ENCODE results near the gene PBX1. TPM values are rescaled to one million over a fixed set of nuclear protein-coding genes. Genes with fewer than 3 reads are reported as not detected.
A peak's percentile ranks its signal among the peaks of the same experiment; 100 is the strongest.

Gene PBX1
- total RNA-seq, 1 experiment from 2014 or later, result 102 TPM

DNA sequence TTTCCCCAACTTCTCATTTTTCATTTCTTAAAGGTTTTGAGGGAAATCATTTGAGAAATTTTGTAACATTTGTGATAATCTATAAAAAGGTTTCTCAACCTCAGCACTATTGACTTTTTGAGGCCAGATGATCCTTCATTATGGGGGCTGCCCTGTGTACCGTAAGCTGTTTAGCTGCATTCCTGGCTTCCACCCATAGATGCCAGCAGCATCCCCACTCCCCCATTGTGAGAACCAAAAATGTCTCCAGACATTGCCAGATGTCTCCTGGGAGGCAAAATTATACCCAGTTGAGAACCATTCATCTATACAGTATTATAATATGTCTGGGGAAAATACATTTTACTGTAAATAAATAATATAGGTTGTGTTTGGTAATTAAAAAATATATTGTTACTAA is 146.0 kb downstream of the PBX1 start:
- peak; percentile 67 for ATAC-seq
- no peak for DNase-seq (ENCODE audit: low spot score)
- ChIA-PET CTCF (interaction anchor here (0.6 to 2.0 kb wide), 7 partner anchors 10 to 1094 kb away, joined by 3 to 16 read pairs (median 3); no protein-coding TSS in a partner anchor), POLR2A (no interaction called here)
- H3K4me1 Mint-ChIP-seq, result peaks cover 74% of the 10 kb centered on the region
- peaks cover 1% of the 10 kb centered on the region for H3K36me3 Mint-ChIP-seq
- H3K27me3 Mint-ChIP-seq (ENCODE audit: low read depth), result no peaks in the 10 kb centered on the region
- H3K4me3 Mint-ChIP-seq, result no peak overlapping the region
- H3K27ac Mint-ChIP-seq, result no peak overlapping the region
- no peaks in the 10 kb centered on the region for H3K9me3 Mint-ChIP-seq
- no peak for TF ChIP-seq NFYB (CRISPR knock-in tag; conservative IDR thresholded peaks at IDR 0.05; ENCODE audit: low read depth)
- no peak for TF ChIP-seq E2F4 (CRISPR knock-in tag; IDR thresholded peaks at IDR 0.05; ENCODE audit: borderline replicate concordance, low read depth)
- no peak for TF ChIP-seq JUN (CRISPR knock-in tag; IDR thresholded peaks at IDR 0.05)
- TF ChIP-seq EMX1 (CRISPR knock-in tag; IDR thresholded peaks at IDR 0.05), result no peak
- no peak for TF ChIP-seq SMAD4 (CRISPR knock-in tag; IDR thresholded peaks at IDR 0.05)
- TF ChIP-seq ATF2 (CRISPR knock-in tag; IDR thresholded peaks at IDR 0.05; ENCODE audit: borderline replicate concordance, low read depth), result no peak
- TF ChIP-seq MYBL2 (CRISPR knock-in tag; IDR thresholded peaks at IDR 0.05), result no peak
- no peak for TF ChIP-seq HMGA2 (CRISPR knock-in tag; IDR thresholded peaks at IDR 0.05)
- TF ChIP-seq, protein P1, sequence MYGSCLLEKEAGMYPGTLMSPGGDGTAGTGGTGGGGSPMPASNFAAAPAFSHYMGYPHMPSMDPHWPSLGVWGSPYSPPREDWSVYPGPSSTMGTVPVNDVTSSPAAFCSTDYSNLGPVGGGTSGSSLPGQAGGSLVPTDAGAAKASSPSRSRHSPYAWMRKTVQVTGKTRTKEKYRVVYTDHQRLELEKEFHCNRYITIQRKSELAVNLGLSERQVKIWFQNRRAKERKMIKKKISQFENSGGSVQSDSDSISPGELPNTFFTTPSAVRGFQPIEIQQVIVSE (CRISPR knock-in tag; IDR thresholded peaks at IDR 0.05; ENCODE audit: borderline replicate concordance), result no peak
- no peak for TF ChIP-seq ELF4 (CRISPR knock-in tag; IDR thresholded peaks at IDR 0.05; ENCODE audit: low read depth)
- TF ChIP-seq, protein P2, sequence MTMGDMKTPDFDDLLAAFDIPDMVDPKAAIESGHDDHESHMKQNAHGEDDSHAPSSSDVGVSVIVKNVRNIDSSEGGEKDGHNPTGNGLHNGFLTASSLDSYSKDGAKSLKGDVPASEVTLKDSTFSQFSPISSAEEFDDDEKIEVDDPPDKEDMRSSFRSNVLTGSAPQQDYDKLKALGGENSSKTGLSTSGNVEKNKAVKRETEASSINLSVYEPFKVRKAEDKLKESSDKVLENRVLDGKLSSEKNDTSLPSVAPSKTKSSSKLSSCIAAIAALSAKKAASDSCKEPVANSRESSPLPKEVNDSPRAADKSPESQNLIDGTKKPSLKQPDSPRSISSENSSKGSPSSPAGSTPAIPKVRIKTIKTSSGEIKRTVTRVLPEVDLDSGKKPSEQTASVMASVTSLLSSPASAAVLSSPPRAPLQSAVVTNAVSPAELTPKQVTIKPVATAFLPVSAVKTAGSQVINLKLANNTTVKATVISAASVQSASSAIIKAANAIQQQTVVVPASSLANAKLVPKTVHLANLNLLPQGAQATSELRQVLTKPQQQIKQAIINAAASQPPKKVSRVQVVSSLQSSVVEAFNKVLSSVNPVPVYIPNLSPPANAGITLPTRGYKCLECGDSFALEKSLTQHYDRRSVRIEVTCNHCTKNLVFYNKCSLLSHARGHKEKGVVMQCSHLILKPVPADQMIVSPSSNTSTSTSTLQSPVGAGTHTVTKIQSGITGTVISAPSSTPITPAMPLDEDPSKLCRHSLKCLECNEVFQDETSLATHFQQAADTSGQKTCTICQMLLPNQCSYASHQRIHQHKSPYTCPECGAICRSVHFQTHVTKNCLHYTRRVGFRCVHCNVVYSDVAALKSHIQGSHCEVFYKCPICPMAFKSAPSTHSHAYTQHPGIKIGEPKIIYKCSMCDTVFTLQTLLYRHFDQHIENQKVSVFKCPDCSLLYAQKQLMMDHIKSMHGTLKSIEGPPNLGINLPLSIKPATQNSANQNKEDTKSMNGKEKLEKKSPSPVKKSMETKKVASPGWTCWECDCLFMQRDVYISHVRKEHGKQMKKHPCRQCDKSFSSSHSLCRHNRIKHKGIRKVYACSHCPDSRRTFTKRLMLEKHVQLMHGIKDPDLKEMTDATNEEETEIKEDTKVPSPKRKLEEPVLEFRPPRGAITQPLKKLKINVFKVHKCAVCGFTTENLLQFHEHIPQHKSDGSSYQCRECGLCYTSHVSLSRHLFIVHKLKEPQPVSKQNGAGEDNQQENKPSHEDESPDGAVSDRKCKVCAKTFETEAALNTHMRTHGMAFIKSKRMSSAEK (CRISPR knock-in tag; IDR thresholded peaks at IDR 0.05; ENCODE audit: borderline replicate concordance), result no peak
- no peak for TF ChIP-seq FOXJ3 (CRISPR knock-in tag; IDR thresholded peaks at IDR 0.05; ENCODE audit: borderline replicate concordance)
- no peak for TF ChIP-seq ZBTB43 (CRISPR knock-in tag; IDR thresholded peaks at IDR 0.05)
- no peak for TF ChIP-seq GRHL2 (CRISPR knock-in tag; IDR thresholded peaks at IDR 0.05; ENCODE audit: insufficient replicate concordance, severe bottlenecking)
- TF ChIP-seq ZBTB21 (CRISPR knock-in tag; IDR thresholded peaks at IDR 0.05; ENCODE audit: borderline replicate concordance), result no peak
- TF ChIP-seq IRF2 (CRISPR knock-in tag; IDR thresholded peaks at IDR 0.05; ENCODE audit: borderline replicate concordance, low read depth), result no peak

GRCh38 chr1:164706606-164706987 is 147.6 kb downstream of the PBX1 start:
- Mint-ChIP-seq H3K36me3 (peaks cover 3% of the 10 kb centered on the region), H3K4me3 (no peak overlapping the region), H3K9me3 (no peaks in the 10 kb centered on the region), H3K27ac (peak overlapping the region; percentile 83), H3K27me3 (ENCODE audit: low read depth) (no peaks in the 10 kb centered on the region), H3K4me1 (peaks cover 74% of the 10 kb centered on the region)
- TF ChIP-seq ZNF423 (CRISPR knock-in tag; IDR thresholded peaks at IDR 0.05) (no peak), FOXJ3 (CRISPR knock-in tag; IDR thresholded peaks at IDR 0.05; ENCODE audit: borderline replicate concordance) (no peak)
- POLR2A ChIA-PET, result interaction anchor here (0.6 kb wide), 1 partner anchor 8 kb away, joined by 4 read pairs; no protein-coding TSS in a partner anchor
- no peak for DNase-seq (ENCODE audit: low spot score)
- CTCF ChIA-PET, result interaction anchor here (1.2 to 1.5 kb wide), 2 partner anchors 33 to 81 kb away, joined by 6 to 8 read pairs; no protein-coding TSS in a partner anchor
- no peak for ATAC-seq
